K562 (cell line): ENCODE data around the gene PEAR1. TPM values are rescaled to one million over a fixed set of nuclear protein-coding genes. Genes with fewer than 3 reads are reported as not detected.

Experiments
- BCOR ChIP-seq: fragments of 450-650 bp; IDR thresholded peaks from 2 replicates; pipeline ENCODE4 v1.6.1; 2016
- CREB3L1 ChIP-seq: fragments of 450-650 bp; IDR thresholded peaks from 2 replicates; pipeline ENCODE4 v1.6.1; 2014; ENCODE audit warnings: low read depth, mild to moderate bottlenecking, moderate library complexity, borderline replicate concordance
- ERF ChIP-seq: fragments of 450-650 bp; formaldehyde crosslinking; IDR thresholded peaks from 2 replicates; pipeline ENCODE4 v1.4.0; 2020; ENCODE audit warnings: mild to moderate bottlenecking, mixed read lengths
- KDM1A ChIP-seq, 2 experiments: fragments of 450-650 bp; IDR thresholded peaks; 2 replicates each; pipeline ENCODE4 v1.6.1; 2016; ENCODE audit warnings: mild to moderate bottlenecking in 2 of 2
- NFYB ChIP-seq: IDR thresholded peaks from 2 replicates; pipeline ENCODE4 v1.6.1; 2011; ENCODE audit warnings: mild to moderate bottlenecking, moderate library complexity; ENCODE audit not compliant: insufficient read length; ENCODE audit errors: extremely low read depth
- RFX7 ChIP-seq: fragments of 250-450 bp; sonication (Bioruptor Pico); IDR thresholded peaks from 2 replicates; pipeline ENCODE4 v1.5.1; 2021; ENCODE audit warnings: mild to moderate bottlenecking
- SFPQ ChIP-seq: fragments of 200-400 bp; formaldehyde crosslinking; IDR thresholded peaks from 2 replicates; pipeline ENCODE4 v1.6.1; 2017; ENCODE audit warnings: mild to moderate bottlenecking, low read depth, low read length, moderate library complexity
- SMARCA5 ChIP-seq: fragments of 450-650 bp; IDR thresholded peaks from 2 replicates; pipeline ENCODE4 v1.6.1; 2016
- TFAP4 ChIP-seq: sonication (generic); formaldehyde crosslinking; IDR thresholded peaks from 2 replicates; pipeline ENCODE4 v1.8.0; 2022; ENCODE audit warnings: missing genetic modification reagents, mild to moderate bottlenecking, moderate library complexity, borderline replicate concordance
- TGIF2 ChIP-seq: sonication (generic); formaldehyde crosslinking; IDR thresholded peaks from 2 replicates; pipeline ENCODE4 v1.8.1; 2022; ENCODE audit warnings: mild to moderate bottlenecking, missing genetic modification reagents, moderate library complexity
- THAP12 ChIP-seq: fragments of 250-450 bp; sonication (Bioruptor Pico); IDR thresholded peaks from 2 replicates; pipeline ENCODE4 v1.9.0; 2021; ENCODE audit warnings: mild to moderate bottlenecking, inconsistent platforms
- YBX1 ChIP-seq: fragments of 450-650 bp; IDR thresholded peaks from 2 replicates; pipeline ENCODE4 v1.7.1; 2016; ENCODE audit warnings: mild to moderate bottlenecking
- ZFP36 ChIP-seq: fragments of 150-350 bp; IDR thresholded peaks from 2 replicates; pipeline ENCODE4 v1.6.1; 2018; ENCODE audit warnings: low read length, low read depth; ENCODE audit not compliant: partially characterized antibody
- ZNF146 ChIP-seq: IDR thresholded peaks from one replicate; pipeline ENCODE4 v1.6.1; 2018; ENCODE audit warnings: missing compliant biosample characterization; ENCODE audit not compliant: unreplicated experiment
- ZNF175 ChIP-seq: fragments of 200-800 bp; sonication (Bioruptor generic); IDR thresholded peaks from 2 replicates; pipeline ENCODE4 v1.6.1; 2016; ENCODE audit warnings: low read depth, mild to moderate bottlenecking, missing genetic modification characterization, missing compliant biosample characterization
- ZNF282 ChIP-seq: sonication (generic); formaldehyde crosslinking; IDR thresholded peaks from 2 replicates; pipeline ENCODE4 v1.8.1; 2023; ENCODE audit warnings: missing genetic modification reagents
- ZNF316 ChIP-seq: fragments of 450-650 bp; IDR thresholded peaks from 2 replicates; pipeline ENCODE4 v1.6.1; 2016
- ZNF436 ChIP-seq: fragments of 250-450, 450-650 bp; sonication (Bioruptor Pico); formaldehyde crosslinking; IDR thresholded peaks from 2 replicates; pipeline ENCODE4 v1.7.0; 2020; ENCODE audit warnings: mild to moderate bottlenecking
- ZNF740 ChIP-seq, 3 experiments: fragments of 200-800 bp in 1 of 3; sonication (Bioruptor generic) in 1 of 3; sonication (generic) in 1 of 3; formaldehyde crosslinking in 1 of 3; IDR thresholded peaks; 2 replicates each; pipeline versions ENCODE4 v1.6.1 to v1.8.0; 2016 to 2022; ENCODE audit warnings: mild to moderate bottlenecking in 2 of 3, missing compliant biosample characterization in 2 of 3, missing genetic modification characterization in 2 of 3, missing genetic modification reagents in 1 of 3
- ZSCAN32 ChIP-seq: fragments of 450-650 bp; formaldehyde crosslinking; IDR thresholded peaks from 2 replicates; pipeline ENCODE4 v1.4.0; 2020; ENCODE audit warnings: mild to moderate bottlenecking, moderate library complexity
- polyA plus RNA-seq, 8 experiments: library from polyadenylated mRNA; depleted of rRNA in 4 of 8; stranded (reverse) in 5 of 8; unstranded in 3 of 8; fragments of >200 nt; fragmentation: Nextera tagmentation in 2 of 8; fragmentation: Illumina TruSeq in 1 of 8; extraction: Ambion mirVana in 2 of 8; extraction: Trizol in 1 of 8; gene quantifications; 2 replicates each; pipeline versions ENCODE4 v1.2.1 to v1.2.3, GENCODE V29; 2011 to 2014; ENCODE audit warnings: inconsistent platforms in 1 of 8, missing spikeins in 1 of 8
- total RNA-seq, 7 experiments: library from RNA; depleted of rRNA in 6 of 7; stranded (reverse); fragments of >200 nt in 6 of 7; fragmentation: Illumina TruSeq in 2 of 7; extraction: Trizol in 2 of 7; gene quantifications; 2 replicates each; pipeline versions ENCODE4 v1.2.1 to v1.2.3, GENCODE V29; 2011 to 2021; ENCODE audit warnings: low replicate concordance in 1 of 7

PEAR1 gene
- total and polyA plus RNA-seq, 9 of the 15 experiments (the other 6 are each of a cell fraction or from before 2014, with no cell fraction given) = 0.87 to 13.9 (median 6.1) TPM

GRCh38 chr1:156925154-156926010 lies 31.9 kb downstream of the PEAR1 start (continued):
- TF ChIP-seq KDM1A (IDR thresholded peaks at IDR 0.05) = peak; percentile 47 to 68
- no peak for TF ChIP-seq ZNF175
- TF ChIP-seq NFYB = no peak
- TF ChIP-seq ERF (CRISPR knock-in tag) = no peak
- no peak for TF ChIP-seq RFX7 (CRISPR knock-in tag)
- peak; percentile 79 for TF ChIP-seq SMARCA5
- TF ChIP-seq THAP12 (CRISPR knock-in tag) = no peak
- TF ChIP-seq ZNF740 (CRISPR knock-in tag; IDR thresholded peaks at IDR 0.05) = peak; percentile 89
- TF ChIP-seq ZNF740 (tag; IDR thresholded peaks at IDR 0.05) = no peak
- TF ChIP-seq CREB3L1 = no peak
- TF ChIP-seq ZFP36 = peak; percentile 96
- TF ChIP-seq SFPQ = no peak
- TF ChIP-seq TFAP4 (CRISPR knock-in tag) = no peak
- peak; percentile 96 for TF ChIP-seq BCOR
- no peak for TF ChIP-seq ZSCAN32 (CRISPR knock-in tag)
- TF ChIP-seq ZNF316 = peak; percentile 43; the same call in 1 of the 2 replicates
- no peak for TF ChIP-seq ZNF282 (CRISPR knock-in tag)
- TF ChIP-seq ZNF436 (CRISPR knock-in tag) = peak; percentile 60; the same call in 1 of the 2 replicates
- TF ChIP-seq TGIF2 (CRISPR knock-in tag) = no peak
- peak; percentile 9 for TF ChIP-seq ZNF146 (CRISPR knock-in tag)
- TF ChIP-seq YBX1 = no peak
